GM11168 (cell line): ENCODE results near the gene ZBTB20.

Experiments
- in situ Hi-C: fragments of 300-500 bp; cut with MboI; formaldehyde crosslinking; loops from one replicate; pipeline ENCODE4 v1.12.0; 2022; ENCODE audit warnings: low sequenced_read_pairs; ENCODE audit not compliant: unreplicated experiment

ZBTB20 gene

GRCh38 chr3:115098354-115099073, 48.6 kb downstream of the ZBTB20 start:
- in situ Hi-C loops: loop anchor here (10.0 to 25.0 kb wide), 3 partner anchors 66 to 714 kb away; no protein-coding TSS in a partner anchor

GRCh38 chr3:115095236-115095635, 51.9 kb downstream of the ZBTB20 start:
- in situ Hi-C loops: loop anchor here (10.0 to 25.0 kb wide), 3 partner anchors 70 to 717 kb away; no protein-coding TSS in a partner anchor

GRCh38 chr3:115092220-115092791, 54.8 kb downstream of the ZBTB20 start:
- in situ Hi-C loops: loop anchor here (10.0 to 25.0 kb wide), 3 partner anchors 72 to 720 kb away; no protein-coding TSS in a partner anchor

GRCh38 chr3:115090712-115091111, 56.4 kb downstream of the ZBTB20 start:
- in situ Hi-C loops: loop anchor here (10.0 to 25.0 kb wide), 3 partner anchors 74 to 722 kb away; no protein-coding TSS in a partner anchor

- in situ Hi-C loops: loop anchor here (10.0 to 25.0 kb wide), 3 partner anchors 252 to 723 kb away; no protein-coding TSS in a partner anchor
Measured at GRCh38 chr3:115089481-115089880, 57.6 kb downstream of the ZBTB20 start.

GRCh38 chr3:115087512-115087911, 59.6 kb downstream of the ZBTB20 start:
- in situ Hi-C loops: loop anchor here (10.0 to 25.0 kb wide), 3 partner anchors 250 to 725 kb away; no protein-coding TSS in a partner anchor

- in situ Hi-C loops: loop anchor here (10.0 to 25.0 kb wide), 3 partner anchors 249 to 726 kb away; no protein-coding TSS in a partner anchor
Measured at GRCh38 chr3:115086344-115086743, 60.7 kb downstream of the ZBTB20 start.

- in situ Hi-C loops: loop anchor here (10.0 to 25.0 kb wide), 3 partner anchors 248 to 727 kb away; no protein-coding TSS in a partner anchor
Measured at GRCh38 chr3:115085197-115085865, 61.8 kb downstream of the ZBTB20 start.

GRCh38 chr3:115084686-115085085, 62.4 kb downstream of the ZBTB20 start:
- in situ Hi-C loops: loop anchor here (10.0 to 25.0 kb wide), 3 partner anchors 247 to 728 kb away; no protein-coding TSS in a partner anchor

GRCh38 chr3:115082260-115082659, 64.8 kb downstream of the ZBTB20 start:
- in situ Hi-C loops: loop anchor here (10.0 to 25.0 kb wide), 3 partner anchors 245 to 730 kb away; no protein-coding TSS in a partner anchor

GRCh38 chr3:115081444-115081843, 65.6 kb downstream of the ZBTB20 start:
- in situ Hi-C loops: loop anchor here (10.0 to 25.0 kb wide), 3 partner anchors 244 to 731 kb away; no protein-coding TSS in a partner anchor

- in situ Hi-C loops: loop anchor here (25.0 kb wide), 2 partner anchors 240 to 735 kb away; no protein-coding TSS in a partner anchor
Measured at GRCh38 chr3:115077501-115078250, 69.4 kb downstream of the ZBTB20 start.

GRCh38 chr3:115074502-115074901, 72.6 kb downstream of the ZBTB20 start:
- in situ Hi-C loops: no loop called here

GRCh38 chr3:115072265-115073021, 74.6 kb downstream of the ZBTB20 start:
- in situ Hi-C loops: no loop called here

- in situ Hi-C loops: no loop called here
Measured at GRCh38 chr3:115071601-115072000, 75.5 kb downstream of the ZBTB20 start.

GRCh38 chr3:115071166-115071565, 75.9 kb downstream of the ZBTB20 start:
- in situ Hi-C loops: no loop called here

GRCh38 chr3:115068799-115069198, 78.3 kb downstream of the ZBTB20 start:
- in situ Hi-C loops: no loop called here

GRCh38 chr3:115062412-115062956, 84.6 kb downstream of the ZBTB20 start:
- in situ Hi-C loops: no loop called here

GRCh38 chr3:115062009-115062408, 85.1 kb downstream of the ZBTB20 start:
- in situ Hi-C loops: no loop called here
